Liver (tissue), 9 donors: ENCODE measurements around the gene MYO9B. TPM values are rescaled to one million over a fixed set of nuclear protein-coding genes. Genes with fewer than 3 reads are reported as not detected.

ENCODE experiments used
- DNase-seq: peaks from one replicate; pipeline ENCODE4 v3.0.0-alpha.2; 2017; ENCODE audit warnings: low spot score
- H3K27ac ChIP-seq, 2 donors: one replicate each; pipeline ENCODE4 v1.7.0; 2013; ENCODE audit warnings: inconsistent platforms in 2 of 2, low read length in 2 of 2, control low read depth in 1 of 2, low read depth in 1 of 2, mild to moderate bottlenecking in 1 of 2
- H3K27me3 ChIP-seq, 4 donors: one replicate each; pipeline versions ENCODE4 v1.6.1 to v1.7.0; 2013; ENCODE audit warnings: low read length in 3 of 4, inconsistent platforms in 1 of 4, mild to moderate bottlenecking in 1 of 4, moderate library complexity in 1 of 4; ENCODE audit not compliant: control insufficient read depth in 4 of 4, insufficient read depth in 4 of 4
- H3K36me3 ChIP-seq, 4 donors: one replicate each; pipeline versions ENCODE4 v1.6.1 to v1.7.0; 2013; ENCODE audit warnings: low read length in 3 of 4, mild to moderate bottlenecking in 3 of 4, low read depth in 1 of 4, moderate library complexity in 1 of 4; ENCODE audit not compliant: control insufficient read depth in 4 of 4, insufficient read depth in 3 of 4
- H3K4me1 ChIP-seq, 4 donors: one replicate each; pipeline versions ENCODE4 v1.6.1 to v1.7.0; 2013; ENCODE audit warnings: low read length in 3 of 4, mild to moderate bottlenecking in 3 of 4, moderate library complexity in 1 of 4; ENCODE audit not compliant: control insufficient read depth in 4 of 4, insufficient read depth in 4 of 4
- H3K4me3 ChIP-seq, 3 donors: one replicate each; pipeline versions ENCODE4 v1.6.1 to v1.7.0; 2013; ENCODE audit warnings: low read length in 3 of 3, control low read depth in 1 of 3, low read depth in 1 of 3, mild to moderate bottlenecking in 1 of 3
- H3K9ac ChIP-seq, 2 donors: one replicate each; pipeline ENCODE4 v1.7.0; 2013; ENCODE audit warnings: low read length in 2 of 2, mild to moderate bottlenecking in 2 of 2, moderate library complexity in 2 of 2, control low read depth in 1 of 2, low read depth in 1 of 2
- H3K9me3 ChIP-seq, 4 donors: one replicate each; pipeline versions ENCODE4 v1.6.1 to v1.7.0; 2013; ENCODE audit warnings: low read length in 3 of 4; ENCODE audit not compliant: control insufficient read depth in 4 of 4
- EGR1 ChIP-seq, 2 donors: IDR thresholded peaks; 2 replicates each; pipeline ENCODE4 v1.6.1; 2016 to 2018; ENCODE audit warnings: antibody characterized with exemption in 2 of 2, low read depth in 2 of 2
- FOXA1 ChIP-seq: IDR thresholded peaks from 2 replicates; pipeline ENCODE4 v1.6.1; 2016; ENCODE audit warnings: antibody characterized with exemption
- FOXA2 ChIP-seq: IDR thresholded peaks from 2 replicates; pipeline ENCODE4 v1.6.1; 2016; ENCODE audit warnings: antibody characterized with exemption
- GABPA ChIP-seq, 2 donors: IDR thresholded peaks in 1 of 2; conservative IDR thresholded peaks in 1 of 2; 2 replicates each; pipeline ENCODE4 v1.6.1; 2016; ENCODE audit warnings: antibody characterized with exemption in 2 of 2, mild to moderate bottlenecking in 1 of 2, moderate library complexity in 1 of 2
- HNF4A ChIP-seq, 2 donors: conservative IDR thresholded peaks; 2 replicates each; pipeline ENCODE4 v1.6.1; 2016; ENCODE audit warnings: antibody characterized with exemption in 2 of 2, mild to moderate bottlenecking in 2 of 2
- HNF4G ChIP-seq: IDR thresholded peaks from 2 replicates; pipeline ENCODE4 v1.6.1; 2016; ENCODE audit warnings: antibody characterized with exemption
- JUND ChIP-seq, 2 donors: IDR thresholded peaks; 2 replicates each; pipeline ENCODE4 v1.6.1; 2016; ENCODE audit warnings: antibody characterized with exemption in 2 of 2
- NR2F2 ChIP-seq: IDR thresholded peaks from 2 replicates; pipeline ENCODE4 v1.6.1; 2016; ENCODE audit warnings: antibody characterized with exemption
- RAD21 ChIP-seq, 2 donors: IDR thresholded peaks; 2 replicates each; pipeline ENCODE4 v1.6.1; 2016; ENCODE audit warnings: antibody characterized with exemption in 2 of 2, mild to moderate bottlenecking in 2 of 2
- RXRA ChIP-seq, 2 donors: IDR thresholded peaks; 2 replicates each; pipeline ENCODE4 v1.6.1; 2017 to 2018; ENCODE audit warnings: antibody characterized with exemption in 2 of 2, mild to moderate bottlenecking in 1 of 2
- SP1 ChIP-seq: IDR thresholded peaks from 2 replicates; pipeline ENCODE4 v1.6.1; 2018; ENCODE audit warnings: antibody characterized with exemption, mild to moderate bottlenecking
- TAF1 ChIP-seq: conservative IDR thresholded peaks from 2 replicates; pipeline ENCODE4 v1.6.1; 2016; ENCODE audit warnings: antibody characterized with exemption, mild to moderate bottlenecking
- YY1 ChIP-seq: IDR thresholded peaks from 2 replicates; pipeline ENCODE4 v1.6.1; 2016; ENCODE audit warnings: antibody characterized with exemption, mild to moderate bottlenecking
- WGBS: extraction: QIAGEN DNeasy Blood & Tissue Kit; methylation state at CpG from one replicate; pipeline ENCODE4 v1.1.7; 2013; 5-methylcytosine and 5-hydroxymethylcytosine counted together
- polyA plus RNA-seq, 2 donors: library from polyadenylated mRNA; stranded (reverse) in 1 of 2; unstranded in 1 of 2; fragments of 200-250 nt in 1 of 2; fragments of >200 nt in 1 of 2; fragmentation: Nextera tagmentation in 1 of 2; extraction: Ambion mirVana in 1 of 2; gene quantifications; one replicate each; pipeline versions ENCODE4 v1.2.1 to v1.2.3, GENCODE V29; 2013 to 2015
- total RNA-seq, 2 donors: library from RNA; depleted of rRNA; stranded (reverse); fragments of >200 nt; gene quantifications; one replicate each; pipeline ENCODE4 v1.2.3, GENCODE V29; 2014
- TF ChIP-seq, protein P1 (sequence below): IDR thresholded peaks from 2 replicates; pipeline ENCODE4 v1.6.1; 2016; ENCODE audit warnings: antibody characterized with exemption
- TF ChIP-seq, protein P2 (sequence below): IDR thresholded peaks from 2 replicates; pipeline ENCODE4 v1.6.1; 2016; ENCODE audit warnings: antibody characterized with exemption
- TF ChIP-seq, protein P3 (sequence below): IDR thresholded peaks from 2 replicates; pipeline ENCODE4 v1.6.1; 2016; ENCODE audit warnings: antibody characterized with exemption
- TF ChIP-seq, protein P4 (sequence below): IDR thresholded peaks from 2 replicates; pipeline ENCODE4 v1.6.1; 2016; ENCODE audit warnings: antibody characterized with exemption, mild to moderate bottlenecking
- TF ChIP-seq, protein P5 (sequence below): fragments of 150-350 bp; IDR thresholded peaks from 2 replicates; pipeline ENCODE4 v1.5.1; 2017; ENCODE audit warnings: improper control_type of control experiment, low read depth, low read length; ENCODE audit not compliant: missing input control
- donor health status: healthy.
- donor health status: healthy.
- donor health status: healthy.
- donor health status: healthy.
- donor health status: healthy.

The MYO9B gene
- total and polyA plus RNA-seq, 4 donors = 9.1 to 32.5 (median 21.0) TPM

DNA sequence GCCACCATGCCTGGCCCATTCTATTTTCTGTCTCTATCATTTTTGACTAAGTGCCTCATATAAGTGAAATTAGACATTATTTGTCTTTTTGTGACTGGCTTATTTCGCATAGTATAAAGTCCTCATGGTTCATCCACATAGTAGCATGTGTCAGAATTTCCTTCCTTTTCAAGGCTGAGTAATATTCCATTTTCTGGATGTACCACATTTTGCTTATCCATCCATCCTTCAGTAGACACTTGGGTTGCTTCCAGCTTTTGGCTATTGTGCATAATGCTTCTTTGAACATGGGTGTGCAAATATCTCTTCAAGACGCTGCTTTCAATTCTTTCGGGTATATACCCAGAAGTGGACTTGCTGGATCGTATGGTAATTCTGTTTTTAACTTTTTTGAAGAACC lies 88.1 kb downstream of the MYO9B start:
- Histone ChIP-seq H3K27ac (no peak overlapping the region), H3K27me3 (no peaks in the 10 kb centered on the region), H3K4me1 (peaks cover 0 to 8% (median 2%) of the 10 kb centered on the region in 4 donors), H3K4me3 (no peak overlapping the region), H3K9me3 (no peaks in the 10 kb centered on the region), H3K9ac (no peak overlapping the region), H3K36me3 (peaks cover 21 to 39% (median 25%) of the 10 kb centered on the region in 4 donors)
- no peak for DNase-seq
- WGBS = 98% methylated on average over 4 of the region's 4 CpGs
- TF ChIP-seq HNF4A (conservative IDR thresholded peaks at IDR 0.05) = no peak
- TF ChIP-seq SP1 = no peak
- TF ChIP-seq NR2F2 = no peak
- TF ChIP-seq RXRA (IDR thresholded peaks at IDR 0.05) = no peak
- no peak for TF ChIP-seq JUND (IDR thresholded peaks at IDR 0.05)
- TF ChIP-seq TAF1 = no peak
- no peak for TF ChIP-seq RAD21 (IDR thresholded peaks at IDR 0.05)
- no peak for TF ChIP-seq YY1
- no peak for TF ChIP-seq HNF4G
- TF ChIP-seq, protein P1, sequence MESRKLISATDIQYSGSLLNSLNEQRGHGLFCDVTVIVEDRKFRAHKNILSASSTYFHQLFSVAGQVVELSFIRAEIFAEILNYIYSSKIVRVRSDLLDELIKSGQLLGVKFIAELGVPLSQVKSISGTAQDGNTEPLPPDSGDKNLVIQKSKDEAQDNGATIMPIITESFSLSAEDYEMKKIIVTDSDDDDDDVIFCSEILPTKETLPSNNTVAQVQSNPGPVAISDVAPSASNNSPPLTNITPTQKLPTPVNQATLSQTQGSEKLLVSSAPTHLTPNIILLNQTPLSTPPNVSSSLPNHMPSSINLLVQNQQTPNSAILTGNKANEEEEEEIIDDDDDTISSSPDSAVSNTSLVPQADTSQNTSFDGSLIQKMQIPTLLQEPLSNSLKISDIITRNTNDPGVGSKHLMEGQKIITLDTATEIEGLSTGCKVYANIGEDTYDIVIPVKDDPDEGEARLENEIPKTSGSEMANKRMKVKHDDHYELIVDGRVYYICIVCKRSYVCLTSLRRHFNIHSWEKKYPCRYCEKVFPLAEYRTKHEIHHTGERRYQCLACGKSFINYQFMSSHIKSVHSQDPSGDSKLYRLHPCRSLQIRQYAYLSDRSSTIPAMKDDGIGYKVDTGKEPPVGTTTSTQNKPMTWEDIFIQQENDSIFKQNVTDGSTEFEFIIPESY = no peak
- TF ChIP-seq, protein P2, sequence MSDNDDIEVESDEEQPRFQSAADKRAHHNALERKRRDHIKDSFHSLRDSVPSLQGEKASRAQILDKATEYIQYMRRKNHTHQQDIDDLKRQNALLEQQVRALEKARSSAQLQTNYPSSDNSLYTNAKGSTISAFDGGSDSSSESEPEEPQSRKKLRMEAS = no peak
- no peak for TF ChIP-seq GABPA (IDR thresholded peaks at IDR 0.05 in 1 of 2, conservative IDR thresholded peaks at IDR 0.05 in 1 of 2)
- TF ChIP-seq, protein P3, sequence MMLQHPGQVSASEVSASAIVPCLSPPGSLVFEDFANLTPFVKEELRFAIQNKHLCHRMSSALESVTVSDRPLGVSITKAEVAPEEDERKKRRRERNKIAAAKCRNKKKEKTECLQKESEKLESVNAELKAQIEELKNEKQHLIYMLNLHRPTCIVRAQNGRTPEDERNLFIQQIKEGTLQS = no peak
- TF ChIP-seq FOXA2 = no peak
- TF ChIP-seq, protein P4, sequence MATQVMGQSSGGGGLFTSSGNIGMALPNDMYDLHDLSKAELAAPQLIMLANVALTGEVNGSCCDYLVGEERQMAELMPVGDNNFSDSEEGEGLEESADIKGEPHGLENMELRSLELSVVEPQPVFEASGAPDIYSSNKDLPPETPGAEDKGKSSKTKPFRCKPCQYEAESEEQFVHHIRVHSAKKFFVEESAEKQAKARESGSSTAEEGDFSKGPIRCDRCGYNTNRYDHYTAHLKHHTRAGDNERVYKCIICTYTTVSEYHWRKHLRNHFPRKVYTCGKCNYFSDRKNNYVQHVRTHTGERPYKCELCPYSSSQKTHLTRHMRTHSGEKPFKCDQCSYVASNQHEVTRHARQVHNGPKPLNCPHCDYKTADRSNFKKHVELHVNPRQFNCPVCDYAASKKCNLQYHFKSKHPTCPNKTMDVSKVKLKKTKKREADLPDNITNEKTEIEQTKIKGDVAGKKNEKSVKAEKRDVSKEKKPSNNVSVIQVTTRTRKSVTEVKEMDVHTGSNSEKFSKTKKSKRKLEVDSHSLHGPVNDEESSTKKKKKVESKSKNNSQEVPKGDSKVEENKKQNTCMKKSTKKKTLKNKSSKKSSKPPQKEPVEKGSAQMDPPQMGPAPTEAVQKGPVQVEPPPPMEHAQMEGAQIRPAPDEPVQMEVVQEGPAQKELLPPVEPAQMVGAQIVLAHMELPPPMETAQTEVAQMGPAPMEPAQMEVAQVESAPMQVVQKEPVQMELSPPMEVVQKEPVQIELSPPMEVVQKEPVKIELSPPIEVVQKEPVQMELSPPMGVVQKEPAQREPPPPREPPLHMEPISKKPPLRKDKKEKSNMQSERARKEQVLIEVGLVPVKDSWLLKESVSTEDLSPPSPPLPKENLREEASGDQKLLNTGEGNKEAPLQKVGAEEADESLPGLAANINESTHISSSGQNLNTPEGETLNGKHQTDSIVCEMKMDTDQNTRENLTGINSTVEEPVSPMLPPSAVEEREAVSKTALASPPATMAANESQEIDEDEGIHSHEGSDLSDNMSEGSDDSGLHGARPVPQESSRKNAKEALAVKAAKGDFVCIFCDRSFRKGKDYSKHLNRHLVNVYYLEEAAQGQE = no peak
- no peak for TF ChIP-seq FOXA1
- TF ChIP-seq EGR1 (IDR thresholded peaks at IDR 0.05; ENCODE audit: low read depth in 2 of 2) = no peak
- TF ChIP-seq, protein P5, sequence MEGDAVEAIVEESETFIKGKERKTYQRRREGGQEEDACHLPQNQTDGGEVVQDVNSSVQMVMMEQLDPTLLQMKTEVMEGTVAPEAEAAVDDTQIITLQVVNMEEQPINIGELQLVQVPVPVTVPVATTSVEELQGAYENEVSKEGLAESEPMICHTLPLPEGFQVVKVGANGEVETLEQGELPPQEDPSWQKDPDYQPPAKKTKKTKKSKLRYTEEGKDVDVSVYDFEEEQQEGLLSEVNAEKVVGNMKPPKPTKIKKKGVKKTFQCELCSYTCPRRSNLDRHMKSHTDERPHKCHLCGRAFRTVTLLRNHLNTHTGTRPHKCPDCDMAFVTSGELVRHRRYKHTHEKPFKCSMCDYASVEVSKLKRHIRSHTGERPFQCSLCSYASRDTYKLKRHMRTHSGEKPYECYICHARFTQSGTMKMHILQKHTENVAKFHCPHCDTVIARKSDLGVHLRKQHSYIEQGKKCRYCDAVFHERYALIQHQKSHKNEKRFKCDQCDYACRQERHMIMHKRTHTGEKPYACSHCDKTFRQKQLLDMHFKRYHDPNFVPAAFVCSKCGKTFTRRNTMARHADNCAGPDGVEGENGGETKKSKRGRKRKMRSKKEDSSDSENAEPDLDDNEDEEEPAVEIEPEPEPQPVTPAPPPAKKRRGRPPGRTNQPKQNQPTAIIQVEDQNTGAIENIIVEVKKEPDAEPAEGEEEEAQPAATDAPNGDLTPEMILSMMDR = no peak
